Myocyte (in vitro differentiated cells): ENCODE measurements around the gene GPR183. TPM values are rescaled to one million over a fixed set of nuclear protein-coding genes. Genes with fewer than 3 reads are reported as not detected.
"Not testable (repeated sequence)": the region's sequence is repeated elsewhere in the genome, so short reads cannot be mapped to it uniquely, and the experiment has no call there.

ENCODE experiments used
- DNase-seq: peaks from one replicate; pipeline ENCODE4 v3.0.0-alpha.2; 2012; ENCODE audit warnings: low read depth
- microRNA counts: library from miRNA; unstranded; fragments of <30 nt; microRNA quantifications from one replicate; lab custom pipeline; 2016
- microRNA-seq: library from miRNA; unstranded; fragments of <30 nt; microRNA quantifications from one replicate; pipeline ENCODE4, GENCODE V29; 2016
- total RNA-seq: library from RNA; depleted of rRNA; stranded (reverse); fragments of >200 nt; gene quantifications from 2 replicates; pipeline ENCODE4 v1.2.3, GENCODE V29; 2014

The GPR183 gene
- total RNA-seq, 1 donor from 2014 or later = 0.32 TPM

DNA sequence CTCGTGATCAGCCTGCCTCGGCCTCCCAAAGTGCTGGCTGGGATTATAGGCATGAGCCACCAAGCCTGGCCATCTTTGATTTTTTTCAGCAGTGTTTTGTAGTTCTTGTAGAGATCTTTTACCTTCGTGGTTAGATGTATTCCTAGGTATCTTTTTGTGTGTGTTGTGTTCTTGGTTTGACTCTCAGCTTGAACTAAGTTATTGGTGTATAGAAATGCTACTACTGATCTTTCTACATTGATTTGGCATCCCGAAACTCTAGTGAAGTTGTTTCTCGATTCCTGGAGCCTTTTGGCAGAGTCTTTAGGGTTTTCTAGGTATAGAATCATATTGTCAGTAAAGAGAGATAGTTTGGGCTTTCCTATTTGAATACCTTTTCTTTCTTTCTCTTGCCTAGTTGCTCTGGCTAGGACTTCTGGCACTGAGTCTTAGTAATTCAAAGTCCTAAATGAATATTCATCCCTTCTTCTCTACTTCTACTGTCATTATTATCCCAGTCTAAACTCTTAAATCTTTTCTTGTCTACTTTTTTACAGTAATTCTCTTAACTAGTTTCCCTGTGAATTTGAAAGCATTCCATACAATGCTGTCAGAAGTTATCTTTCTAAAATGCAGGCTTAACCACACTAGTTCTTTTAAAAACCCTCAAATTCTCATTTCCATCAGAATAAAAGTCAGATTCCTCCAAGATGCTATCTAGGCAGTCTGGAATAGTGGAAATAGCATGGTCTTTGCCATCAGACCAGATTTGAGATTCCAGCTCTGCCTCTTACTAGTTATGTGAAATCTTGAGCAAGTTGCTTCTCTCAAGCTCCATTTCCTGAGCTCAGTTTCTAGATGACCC, 56.0 kb downstream of the GPR183 start:
- no peak for DNase-seq

DNA sequence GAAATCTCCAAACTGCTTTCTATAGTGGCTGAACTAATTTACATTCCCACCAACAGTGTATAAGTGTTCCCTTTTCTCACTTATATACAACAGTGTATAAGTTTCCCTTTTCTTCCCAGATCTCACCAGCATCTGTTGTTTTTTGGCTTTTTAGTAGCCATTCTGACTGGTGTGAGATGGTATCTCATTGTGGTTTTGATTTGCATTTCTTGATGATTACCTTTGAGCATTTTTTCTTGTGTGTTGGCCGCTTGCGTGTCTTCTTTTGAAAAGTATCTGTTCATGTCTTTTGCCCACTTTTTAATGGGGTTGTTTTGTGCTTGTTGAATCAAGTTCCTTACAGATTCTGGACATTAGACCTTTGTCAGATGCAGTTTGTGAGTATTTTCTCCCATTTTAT, 57.6 kb downstream of the GPR183 start:
- DNase-seq = not testable (repeated sequence)

DNA sequence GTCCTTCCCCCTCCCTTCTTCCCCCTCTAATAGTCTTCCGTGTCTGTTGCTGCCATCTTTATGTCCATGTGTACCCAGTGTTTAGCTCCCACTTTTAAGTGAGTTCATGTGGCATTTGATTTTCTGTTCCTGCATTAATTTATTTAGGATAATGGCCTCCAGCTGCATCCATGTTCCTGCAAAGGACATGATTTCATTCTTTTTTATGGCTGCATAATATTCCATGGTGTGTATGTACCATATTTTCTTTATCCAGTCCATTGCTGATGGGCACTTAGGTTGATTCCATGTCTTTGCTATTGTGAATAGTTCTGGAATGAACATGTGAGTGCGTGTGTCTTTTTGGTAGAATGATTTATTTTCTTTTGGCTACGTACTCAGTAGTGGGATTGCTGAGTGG, 58.0 kb downstream of the GPR183 start:
- not testable (repeated sequence) for DNase-seq

DNA sequence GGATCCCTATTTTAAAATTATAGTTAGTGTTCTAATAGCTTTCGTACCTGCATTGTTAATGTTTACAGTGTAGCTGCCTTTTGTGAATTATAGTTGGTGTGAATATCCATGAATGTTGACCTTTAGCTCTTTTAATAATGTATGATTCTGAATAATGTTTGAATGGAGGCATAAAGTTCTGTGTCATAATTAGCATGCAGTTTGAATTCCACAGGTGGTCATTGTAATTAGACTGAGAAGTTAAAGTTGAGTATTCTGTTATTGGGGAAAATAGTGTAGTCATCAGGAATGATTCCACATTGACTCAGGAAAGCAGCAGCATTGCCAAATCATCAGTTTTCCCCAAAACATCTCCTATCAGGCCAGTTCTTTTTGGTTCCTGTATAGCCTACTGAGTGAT, 61.1 kb downstream of the GPR183 start:
- DNase-seq = no peak

MicroRNAs within 50 kb of the gene (microRNA counts, 767-probe panel; counts per million panel counts)
- not detected for microRNA hsa-miR-623 (lab: Ali Mortazavi, UCI)

Small RNA genes lying within 50 kb of the gene (microRNA-seq; reads per million reads assigned to microRNA genes)
- not detected for gene MIR623

Other genes starting within 250 kb of the GPR183 start
- 77.2 and 82.3 TPM in 2 replicates for gene UBAC2, start 106.5 kb downstream of the GPR183 start, total RNA-seq
- gene GPR18, start 49.0 kb downstream of the GPR183 start, total RNA-seq = not detected in 2 replicates
- gene TM9SF2, start 194.1 kb upstream of the GPR183 start, total RNA-seq = 125 and 133 TPM in 2 replicates